Activated CD8-positive, alpha-beta memory T cell treated with anti-CD3 and anti-CD28 coated beads, Interleukin-2, amount 50 U/mL, for 1 hour (primary cell): ENCODE measurements around the gene SH3BP2.

Experiments used
- DNase-seq: peaks from one replicate; pipeline ENCODE4 v3.0.0-alpha.2; 2020; ENCODE audit errors: extremely low read depth

Gene SH3BP2

GRCh38 chr4:2856266-2856665 lies 63.4 kb downstream of the SH3BP2 start:
- DNase-seq: no peak

DNA sequence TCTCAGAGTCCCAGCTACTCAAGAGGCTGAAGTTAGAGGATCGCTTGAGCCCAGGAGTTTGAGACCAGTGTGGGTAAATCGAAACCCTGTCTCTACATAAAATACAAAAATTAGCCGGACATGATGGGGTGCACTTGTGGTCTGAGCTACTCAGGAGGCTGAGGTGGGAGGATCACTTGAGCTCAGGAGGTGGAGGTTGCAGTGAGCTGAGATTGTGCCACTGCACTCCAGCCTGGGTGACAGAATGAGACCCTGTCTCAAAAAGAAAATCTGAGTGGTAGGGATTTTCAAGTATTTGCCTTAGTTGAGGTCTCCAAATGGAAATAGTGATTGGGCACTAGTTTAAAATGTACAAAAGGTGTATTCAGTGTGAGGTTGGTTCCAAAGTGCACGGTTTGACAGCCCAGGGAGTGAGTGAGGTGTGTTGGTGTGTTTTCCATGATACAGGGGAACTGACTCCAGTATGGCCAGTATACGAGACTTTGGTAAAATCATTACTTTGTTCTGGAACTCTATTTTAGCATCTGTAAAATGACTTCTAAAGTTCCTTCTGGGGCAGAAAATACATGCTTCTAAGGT lies 64.6 kb downstream of the SH3BP2 start:
- DNase-seq: no peak

DNA sequence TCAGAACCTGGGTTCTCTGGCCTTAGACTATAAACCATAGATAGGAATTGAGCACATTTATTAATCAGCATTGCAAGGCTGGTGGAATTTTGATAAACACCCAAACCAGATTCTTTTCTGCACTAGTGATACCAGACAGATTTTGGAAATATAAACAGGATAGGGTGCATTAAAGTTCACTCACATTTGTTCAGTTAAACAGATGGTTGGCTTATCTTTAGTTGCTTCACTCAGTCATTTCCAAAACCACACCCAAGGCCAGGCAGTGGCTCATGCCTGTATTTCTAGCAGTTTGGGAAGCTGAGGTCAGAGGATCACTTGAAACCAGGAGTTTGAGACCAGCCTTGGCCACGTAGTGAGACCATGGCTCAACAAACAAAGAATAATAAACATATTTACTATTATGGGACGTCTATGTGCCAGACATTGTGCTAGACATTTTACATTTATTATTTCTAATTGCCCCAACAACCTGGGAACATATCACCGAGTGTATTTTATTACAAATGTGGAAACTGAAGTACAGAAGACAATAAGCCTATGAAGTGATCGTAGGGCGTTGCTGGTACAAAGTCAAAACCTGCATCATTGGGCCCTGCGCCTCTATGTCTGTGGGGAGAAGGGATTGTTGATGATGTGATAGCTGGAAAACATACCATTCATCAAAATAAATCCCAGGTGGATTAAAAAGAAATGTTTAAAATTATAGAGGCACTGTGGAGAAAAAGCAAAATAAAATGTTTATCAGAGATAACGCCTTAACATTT lies 65.7 kb downstream of the SH3BP2 start:
- DNase-seq: no peak

GRCh38 chr4:2859514-2859913 lies 66.6 kb downstream of the SH3BP2 start:
- no peak for DNase-seq

DNA sequence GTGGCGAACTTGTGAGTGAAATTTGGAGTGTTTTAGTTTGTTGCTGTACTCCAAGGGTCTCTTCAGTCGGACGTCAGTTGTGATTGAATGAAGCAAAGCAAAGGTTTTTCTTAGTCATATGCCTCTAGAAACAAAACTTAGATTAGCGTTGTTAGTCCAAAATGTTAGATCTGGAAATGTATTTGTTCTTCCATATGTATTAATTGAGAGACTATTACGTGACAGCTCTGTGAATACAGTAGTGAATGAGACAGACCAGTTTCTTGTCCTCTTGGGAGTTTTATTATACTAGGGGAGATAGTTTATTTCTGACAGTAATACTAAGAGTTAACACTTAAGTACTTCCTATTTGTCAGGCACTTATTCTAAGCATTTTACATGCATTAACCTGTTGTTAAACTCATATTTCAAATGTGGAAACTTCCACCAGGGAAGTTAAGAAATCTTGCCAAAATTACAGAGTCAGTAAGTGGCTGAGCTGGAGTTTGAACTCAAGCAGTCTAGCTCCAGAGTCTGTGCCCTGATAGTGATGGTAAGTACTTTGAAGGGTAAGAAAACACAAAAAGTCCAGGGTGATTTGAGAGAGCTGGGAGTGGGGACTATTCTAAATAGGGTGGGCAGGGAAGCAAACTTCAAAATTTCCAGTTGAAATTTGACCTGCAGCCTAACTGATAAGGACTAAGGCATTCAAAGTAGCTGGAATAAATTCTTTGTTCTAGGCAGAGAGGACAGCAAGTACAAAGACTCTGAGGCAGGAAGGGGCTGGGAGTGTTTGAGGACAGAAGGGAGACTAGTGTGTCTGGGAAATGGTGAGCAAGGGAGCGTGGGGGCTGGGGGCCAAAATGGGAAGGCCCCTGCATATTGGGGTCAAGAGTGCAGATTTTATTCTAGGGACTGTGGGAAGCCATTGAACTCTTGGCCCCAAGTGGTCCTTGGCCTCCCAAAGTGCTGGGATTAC lies 67.8 kb downstream of the SH3BP2 start:
- no peak for DNase-seq

GRCh38 chr4:2861631-2862436 lies 68.9 kb downstream of the SH3BP2 start:
- no peak for DNase-seq

DNA sequence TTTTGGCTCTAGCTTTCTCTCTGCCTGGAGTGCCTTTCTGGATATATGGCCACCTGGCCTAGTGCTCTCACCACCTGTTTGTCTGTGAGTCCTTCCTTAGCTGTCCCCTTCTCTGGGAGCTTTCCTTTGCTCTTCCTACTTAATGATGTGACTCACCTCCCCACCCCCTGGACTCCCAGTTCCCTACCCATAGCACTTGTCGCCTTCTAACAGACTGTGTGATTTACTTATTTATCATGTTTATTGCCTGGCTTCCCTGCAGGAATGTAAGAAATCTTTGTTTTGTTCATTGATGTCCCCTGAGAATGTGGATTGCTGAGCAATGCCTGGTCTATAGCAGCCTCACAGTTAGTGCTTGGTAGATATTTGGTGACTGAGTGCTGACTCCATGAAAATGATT lies 69.6 kb downstream of the SH3BP2 start:
- no peak for DNase-seq

- DNase-seq: no peak
Observed at GRCh38 chr4:2863649-2864048, 70.8 kb downstream of the SH3BP2 start.

- no peak for DNase-seq
Observed at GRCh38 chr4:2865196-2865780, 72.4 kb downstream of the SH3BP2 start.

- DNase-seq: no peak
Observed at GRCh38 chr4:2866160-2866861, 73.4 kb downstream of the SH3BP2 start.

- DNase-seq: no peak
Observed at GRCh38 chr4:2866891-2867290, 74.0 kb downstream of the SH3BP2 start.

- DNase-seq: no peak
Observed at GRCh38 chr4:2867758-2868491, 75.0 kb downstream of the SH3BP2 start.

GRCh38 chr4:2868877-2869487 lies 76.1 kb downstream of the SH3BP2 start:
- no peak for DNase-seq

DNA sequence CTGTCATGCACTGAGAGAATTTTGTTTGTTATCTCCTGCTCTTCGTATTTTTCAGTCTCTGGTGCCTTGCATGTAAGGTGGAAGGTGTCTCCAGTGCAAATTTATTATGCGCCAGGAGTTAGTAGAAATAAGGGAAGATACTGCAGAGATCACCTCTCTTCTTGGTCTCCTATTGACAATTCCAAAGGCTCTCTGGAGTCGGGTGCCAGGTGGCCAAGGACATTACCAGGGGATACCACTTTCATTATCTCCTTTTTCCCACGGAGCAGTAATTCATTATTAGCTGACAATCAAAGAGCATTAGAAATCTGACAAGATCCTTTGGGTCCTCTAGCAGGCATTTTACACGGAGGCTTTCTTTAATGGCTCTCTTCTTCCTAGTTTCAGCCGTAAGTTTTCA lies 76.8 kb downstream of the SH3BP2 start:
- DNase-seq: no peak

DNA sequence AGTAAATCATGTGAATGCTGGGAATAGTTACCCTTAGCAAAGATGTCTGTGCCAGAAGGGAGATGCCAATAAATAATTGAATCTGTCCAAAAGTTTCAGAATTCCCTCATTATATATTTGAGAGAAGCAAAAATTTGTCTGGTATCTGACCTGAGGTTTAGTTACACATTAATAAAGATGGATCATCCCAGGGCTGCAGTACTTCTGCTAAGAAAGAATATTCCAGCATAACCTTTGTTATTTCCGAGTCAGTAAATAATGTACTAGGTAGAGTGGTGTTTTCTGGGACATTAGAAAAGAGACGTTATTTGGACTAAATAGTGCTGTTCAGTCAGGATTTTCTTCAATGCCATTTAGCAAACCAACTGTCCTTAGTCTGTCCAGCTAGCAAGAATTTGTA lies 77.2 kb downstream of the SH3BP2 start:
- DNase-seq: no peak

DNA sequence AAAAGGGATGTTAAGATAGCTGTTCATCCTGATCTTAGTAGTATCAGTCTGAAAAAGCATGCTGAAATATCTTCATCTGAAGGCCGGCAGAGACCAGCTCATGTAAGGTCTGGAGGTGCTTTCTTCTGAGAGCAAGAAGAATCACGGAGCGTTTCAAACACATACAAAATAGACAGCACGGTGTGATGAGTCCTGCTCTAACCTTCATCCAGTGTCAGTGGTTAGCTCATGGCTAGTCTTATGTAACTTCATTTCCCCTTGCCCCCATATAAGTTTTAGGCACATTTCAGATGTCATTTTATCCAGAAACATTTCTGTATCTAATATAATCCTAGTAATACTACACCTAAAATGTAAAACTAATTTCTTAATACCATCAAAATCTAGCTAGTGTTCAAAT lies 78.6 kb downstream of the SH3BP2 start:
- no peak for DNase-seq

DNA sequence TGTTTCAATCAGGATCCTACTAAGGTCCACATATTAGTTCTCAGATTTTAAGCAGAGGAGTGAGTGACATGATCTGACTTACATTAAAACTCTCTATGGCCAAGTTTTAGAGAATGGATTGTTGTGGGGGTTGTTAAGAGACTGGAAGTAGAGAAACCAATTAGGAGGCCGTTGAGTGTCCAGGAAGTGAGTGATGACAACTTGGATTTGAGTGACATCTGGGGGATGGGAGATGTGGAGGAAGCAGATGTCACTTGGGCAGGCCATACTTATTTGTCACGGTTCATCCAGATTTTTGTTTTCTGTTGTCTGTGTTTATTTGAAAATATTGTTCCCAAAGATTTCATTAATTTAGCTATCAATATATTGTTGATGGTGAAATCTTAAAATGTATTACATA lies 79.0 kb downstream of the SH3BP2 start:
- no peak for DNase-seq

- no peak for DNase-seq
Observed at GRCh38 chr4:2873329-2873728, 80.4 kb downstream of the SH3BP2 start.

GRCh38 chr4:2874861-2875260 lies 82.0 kb downstream of the SH3BP2 start:
- DNase-seq: no peak

DNA sequence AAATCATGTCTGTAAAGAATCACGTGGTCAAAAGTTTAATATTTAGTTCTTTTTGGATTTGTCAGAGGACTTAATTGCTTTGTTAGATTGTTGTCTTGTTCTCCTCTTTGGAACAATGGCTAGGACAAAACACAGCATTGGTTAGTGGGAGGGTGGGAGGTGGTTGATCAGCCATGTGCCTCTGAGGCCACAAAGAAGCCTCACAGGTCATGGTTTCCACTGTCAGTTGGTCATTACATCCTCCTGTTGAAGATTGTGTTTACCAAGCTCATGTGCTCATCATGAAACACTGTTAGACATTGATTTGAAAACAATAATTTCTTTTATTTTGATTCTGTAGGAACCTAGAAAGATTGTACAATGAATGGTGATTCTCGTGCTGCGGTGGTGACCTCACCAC lies 82.7 kb downstream of the SH3BP2 start:
- DNase-seq: no peak
